Left lung (tissue), 10 donors: ENCODE results near the gene SLC25A19. TPM values are rescaled to one million over a fixed set of nuclear protein-coding genes. Genes with fewer than 3 reads are reported as not detected.

Experiments
- ATAC-seq: fragments of 200-7000 bp; cut with Tn5 transposase; one replicate; pipeline ENCODE4 v1.9.1; 2020; ENCODE audit warnings: moderate library complexity
- DNase-seq, 4 donors: peaks; one replicate each; pipeline ENCODE4 v3.0.0-alpha.2; 2013 to 2020
- H3K27ac ChIP-seq, 2 donors: fragments of 200-600 bp; sonication (generic) in 1 of 2; one replicate each; pipeline versions ENCODE4 v1.5.0 to v1.8.0; 2020 to 2021
- H3K27me3 ChIP-seq, 2 donors: fragments of 200-600 bp; sonication (generic) in 1 of 2; one replicate each; pipeline versions ENCODE4 v1.5.0 to v1.8.0; 2020 to 2021
- H3K36me3 ChIP-seq, 2 donors: fragments of 200-600 bp; sonication (generic) in 1 of 2; one replicate each; pipeline versions ENCODE4 v1.5.0 to v1.8.0; 2020 to 2021
- H3K4me1 ChIP-seq, 2 donors: fragments of 200-600 bp; one replicate each; pipeline ENCODE4 v1.8.0; 2021
- H3K4me3 ChIP-seq, 2 donors: fragments of 200-600 bp; sonication (generic) in 1 of 2; one replicate each; pipeline versions ENCODE4 v1.5.0 to v1.8.0; 2020 to 2021; ENCODE audit warnings: mild to moderate bottlenecking in 1 of 2
- H3K9me3 ChIP-seq, 2 donors: fragments of 200-600 bp; sonication (generic) in 1 of 2; one replicate each; pipeline versions ENCODE4 v1.5.0 to v1.8.0; 2020 to 2021
- intact Hi-C, 2 donors: fragments of 100-400 bp; cut with DNase I; formaldehyde crosslinking; loops; one replicate each; pipeline versions ENCODE4 v1.11.2 to v1.14.2; 2022
- polyA plus RNA-seq, 6 donors: library from polyadenylated mRNA; unstranded; fragments of 120-200 nt; gene quantifications; one replicate each; pipeline ENCODE4 v1.2.1, GENCODE V29; 2013; ENCODE audit not compliant: insufficient read length in 6 of 6
- total RNA-seq, 2 donors: library from RNA; stranded (reverse); fragmentation: NEBNext Ultra II Directional; extraction: Animal tissue kit (Norgen Biotek cat#: 25700); gene quantifications; one replicate each; pipeline ENCODE4 v1.2.1, GENCODE V29; 2021
- TF ChIP-seq, protein P1 (sequence below), 2 donors: fragments of 200-600 bp; sonication (generic) in 1 of 2; IDR thresholded peaks; one replicate each; pipeline versions ENCODE4 v1.5.0 to v1.8.0; 2021; ENCODE audit warnings: antibody characterized with exemption in 2 of 2
- donor health status: DM: no; HTN: yes; CAD: no.
- donor health status: DM: no; HTN: no; CAD: no.

SLC25A19 gene
- total and polyA plus RNA-seq, 8 donors = 5.9 to 29.7 (median 7.4) TPM

DNA sequence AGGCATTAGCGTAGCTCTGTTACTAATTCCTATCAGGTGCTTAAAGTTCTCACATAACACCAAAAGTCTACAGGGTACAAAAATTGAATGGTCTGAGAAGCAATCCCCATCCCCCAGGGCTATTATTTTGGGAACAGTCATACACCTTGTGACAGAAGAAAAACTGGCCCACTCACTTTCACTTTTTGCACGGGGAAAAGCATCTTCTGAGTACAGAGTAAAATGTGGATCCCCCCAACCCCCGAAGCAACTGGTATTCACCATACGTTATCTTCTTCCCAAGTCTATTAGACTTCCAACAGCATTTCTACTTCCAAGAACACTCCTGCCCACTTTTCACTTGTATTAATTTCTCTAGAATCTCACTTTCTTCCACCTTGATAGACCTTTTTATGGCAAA, 39.7 kb downstream of the SLC25A19 start:
- no peak for DNase-seq
- no peak overlapping the region for H3K27ac ChIP-seq
- intact Hi-C loops = no loop called here
- ATAC-seq = no peak
- no peak overlapping the region for H3K4me3 ChIP-seq
- peaks cover 0 to 33% of the 10 kb centered on the region in 2 donors for H3K4me1 ChIP-seq
- no peaks in the 10 kb centered on the region for H3K9me3 ChIP-seq
- no peaks in the 10 kb centered on the region for H3K27me3 ChIP-seq
- TF ChIP-seq, protein P1, sequence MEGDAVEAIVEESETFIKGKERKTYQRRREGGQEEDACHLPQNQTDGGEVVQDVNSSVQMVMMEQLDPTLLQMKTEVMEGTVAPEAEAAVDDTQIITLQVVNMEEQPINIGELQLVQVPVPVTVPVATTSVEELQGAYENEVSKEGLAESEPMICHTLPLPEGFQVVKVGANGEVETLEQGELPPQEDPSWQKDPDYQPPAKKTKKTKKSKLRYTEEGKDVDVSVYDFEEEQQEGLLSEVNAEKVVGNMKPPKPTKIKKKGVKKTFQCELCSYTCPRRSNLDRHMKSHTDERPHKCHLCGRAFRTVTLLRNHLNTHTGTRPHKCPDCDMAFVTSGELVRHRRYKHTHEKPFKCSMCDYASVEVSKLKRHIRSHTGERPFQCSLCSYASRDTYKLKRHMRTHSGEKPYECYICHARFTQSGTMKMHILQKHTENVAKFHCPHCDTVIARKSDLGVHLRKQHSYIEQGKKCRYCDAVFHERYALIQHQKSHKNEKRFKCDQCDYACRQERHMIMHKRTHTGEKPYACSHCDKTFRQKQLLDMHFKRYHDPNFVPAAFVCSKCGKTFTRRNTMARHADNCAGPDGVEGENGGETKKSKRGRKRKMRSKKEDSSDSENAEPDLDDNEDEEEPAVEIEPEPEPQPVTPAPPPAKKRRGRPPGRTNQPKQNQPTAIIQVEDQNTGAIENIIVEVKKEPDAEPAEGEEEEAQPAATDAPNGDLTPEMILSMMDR (IDR thresholded peaks at IDR 0.05) = no peak
- peaks cover 3 to 28% of the 10 kb centered on the region in 2 donors for H3K36me3 ChIP-seq

DNA sequence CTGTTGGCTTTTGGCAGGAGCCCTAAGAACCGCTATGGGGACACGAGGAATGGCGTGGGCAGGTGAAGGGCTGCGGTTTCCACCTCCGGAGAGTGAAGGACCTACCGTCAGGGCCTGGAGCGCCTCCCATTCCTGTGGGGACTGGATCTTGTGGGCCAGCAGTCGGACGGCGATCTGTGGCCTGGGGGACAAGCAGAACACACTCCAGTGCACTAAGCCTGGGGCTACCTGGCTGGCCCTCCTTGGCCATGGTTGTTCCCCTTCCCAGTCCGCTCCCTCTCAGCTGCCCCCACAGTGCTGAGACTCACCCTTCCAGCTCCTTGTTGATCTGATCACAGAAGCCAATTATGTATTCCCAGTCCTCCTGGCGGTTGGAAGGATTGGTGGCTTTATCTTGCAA, 42.8 kb downstream of the SLC25A19 start:
- H3K4me1 ChIP-seq = peaks cover 0 to 31% of the 10 kb centered on the region in 2 donors
- DNase-seq (no peak), ATAC-seq (no peak)
- H3K27ac ChIP-seq = no peak overlapping the region
- H3K9me3 ChIP-seq = no peaks in the 10 kb centered on the region
- no peaks in the 10 kb centered on the region for H3K27me3 ChIP-seq
- H3K36me3 ChIP-seq = peaks cover 9 to 59% of the 10 kb centered on the region in 2 donors
- TF ChIP-seq, protein P1 (IDR thresholded peaks at IDR 0.05) = no peak
- no peak overlapping the region for H3K4me3 ChIP-seq
- intact Hi-C loops = no loop called here

DNA sequence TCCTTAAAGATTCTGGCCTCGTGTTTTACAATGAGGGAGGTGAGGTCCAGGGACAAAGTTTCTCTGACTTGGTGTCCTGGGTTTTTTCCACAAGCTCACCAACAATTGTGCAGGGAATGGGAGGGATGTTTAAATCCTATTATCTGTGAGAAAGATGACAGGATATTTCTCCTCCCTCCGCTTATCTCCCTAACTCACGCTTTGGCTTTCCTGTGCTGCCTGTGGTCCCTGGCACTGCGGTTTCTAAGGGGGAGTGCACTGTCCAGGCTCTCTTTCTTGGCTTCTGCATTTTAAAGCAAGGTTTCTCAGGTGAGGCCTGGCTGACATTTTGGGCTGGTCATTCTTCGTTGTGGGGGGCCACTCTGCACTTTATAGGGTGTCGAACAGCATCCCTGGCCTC, 44.2 kb downstream of the SLC25A19 start:
- peaks cover 0 to 17% of the 10 kb centered on the region in 2 donors for H3K4me1 ChIP-seq
- TF ChIP-seq, protein P1 (IDR thresholded peaks at IDR 0.05) = no peak
- DNase-seq (no peak), ATAC-seq (no peak)
- intact Hi-C loops = no loop called here
- H3K27me3 ChIP-seq = no peaks in the 10 kb centered on the region
- H3K4me3 ChIP-seq = no peak overlapping the region
- H3K9me3 ChIP-seq = no peaks in the 10 kb centered on the region
- peaks cover 9 to 73% of the 10 kb centered on the region in 2 donors for H3K36me3 ChIP-seq
- H3K27ac ChIP-seq = no peak overlapping the region

DNA sequence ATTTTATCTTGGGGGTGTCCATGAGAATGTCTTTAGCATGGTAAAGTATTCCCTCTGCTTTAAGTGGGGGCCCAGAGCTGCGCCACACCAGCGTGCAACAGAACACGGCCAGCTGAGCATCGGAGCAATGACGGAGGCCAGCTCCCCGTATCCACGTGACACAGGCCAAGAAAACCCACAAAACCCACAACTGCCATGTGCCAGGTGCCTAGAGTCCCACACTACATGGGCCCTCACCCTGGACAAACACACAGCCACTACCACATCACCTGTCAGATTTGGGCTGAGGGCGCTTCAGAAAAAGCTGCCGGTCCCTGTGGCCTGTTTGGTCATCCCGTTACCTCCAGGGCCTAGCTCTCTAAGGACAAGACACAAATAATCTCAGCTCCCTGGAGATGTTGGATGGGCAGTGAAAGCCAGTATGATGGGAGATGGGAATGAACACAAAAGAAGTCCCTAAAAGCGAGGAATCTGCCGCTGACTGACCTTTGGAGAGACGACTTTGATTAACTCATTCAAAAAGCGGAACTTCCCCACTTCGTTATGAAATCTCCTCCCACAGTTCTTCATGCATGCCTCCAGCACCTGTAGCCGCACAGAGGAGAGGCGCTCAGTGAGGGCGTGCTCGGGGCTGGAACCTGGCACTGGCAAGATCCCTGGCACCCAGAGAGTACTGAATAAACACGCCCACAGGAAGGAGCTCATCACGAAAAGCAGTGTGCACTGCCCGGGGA, 44.9 kb downstream of the SLC25A19 start:
- ATAC-seq = peak; percentile 7
- no peak for DNase-seq
- peaks cover 9 to 80% of the 10 kb centered on the region in 2 donors for H3K36me3 ChIP-seq
- H3K27me3 ChIP-seq = no peaks in the 10 kb centered on the region
- peaks cover 0 to 11% of the 10 kb centered on the region in 2 donors for H3K4me1 ChIP-seq
- no peak overlapping the region for H3K27ac ChIP-seq
- TF ChIP-seq, protein P1 (IDR thresholded peaks at IDR 0.05) = no peak
- intact Hi-C loops = no loop called here
- H3K4me3 ChIP-seq = no peak overlapping the region
- no peaks in the 10 kb centered on the region for H3K9me3 ChIP-seq

DNA sequence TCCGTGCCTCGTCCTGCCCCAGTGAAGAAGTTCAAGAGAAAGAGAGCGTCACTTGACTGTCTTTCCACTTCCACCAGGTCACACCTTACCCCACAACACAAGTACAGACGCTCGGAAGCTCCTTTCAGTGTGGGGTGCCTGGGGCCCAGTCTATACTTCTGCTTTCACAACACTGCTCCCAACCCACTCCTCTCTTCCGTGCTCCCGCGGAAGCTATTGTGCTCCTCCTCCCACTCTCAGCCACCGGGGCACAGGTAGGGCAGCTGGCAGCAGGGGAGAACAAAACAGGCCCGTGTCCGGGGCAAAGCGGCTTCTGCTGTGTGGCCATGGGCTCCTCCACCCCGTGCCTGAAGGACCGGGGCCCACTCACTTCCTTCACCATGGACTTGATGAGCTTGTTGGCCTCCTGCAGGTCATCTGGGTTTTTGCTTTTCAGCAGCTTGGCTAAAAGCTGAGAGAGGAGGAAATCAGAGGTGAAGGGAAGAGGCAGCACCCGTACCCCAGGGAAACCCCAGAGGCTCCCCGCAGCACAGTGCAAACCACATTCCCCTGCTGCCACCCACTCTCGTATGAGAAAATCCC, 46.7 kb downstream of the SLC25A19 start:
- intact Hi-C loops = no loop called here
- Histone ChIP-seq H3K27me3 (no peaks in the 10 kb centered on the region), H3K36me3 (peaks cover 9 to 92% of the 10 kb centered on the region in 2 donors), H3K4me3 (no peak overlapping the region), H3K27ac (no peak overlapping the region), H3K4me1 (peaks cover 0 to 14% of the 10 kb centered on the region in 2 donors), H3K9me3 (no peaks in the 10 kb centered on the region)
- ATAC-seq (no peak), DNase-seq (no peak)
- TF ChIP-seq, protein P1 (IDR thresholded peaks at IDR 0.05) = no peak
